ENCODE data around the gene NUDT7.

GRCh38 chr16:77790912-77791311 is 68.6 kb downstream of the NUDT7 start:
- no peak for TF ChIP-seq CTCF (IDR thresholded peaks at IDR 0.05)
- no peak for TF ChIP-seq POLR2A (IDR thresholded peaks at IDR 0.05)
- no peak for TF ChIP-seq POLR2AphosphoS5 (IDR thresholded peaks at IDR 0.05)
